HepG2 (cell line): ENCODE results near the gene M1AP. TPM values are rescaled to one million over a fixed set of nuclear protein-coding genes. Genes with fewer than 3 reads are reported as not detected.

Source experiments
- ATAD3A ChIP-seq: sonication (generic); formaldehyde crosslinking; IDR thresholded peaks from 2 replicates; pipeline ENCODE4 v1.4.0; 2020; ENCODE audit warnings: missing genetic modification reagents
- BORCS8-MEF2B ChIP-seq: sonication (generic); formaldehyde crosslinking; IDR thresholded peaks from 2 replicates; pipeline ENCODE4 v1.8.0; 2022; ENCODE audit warnings: mild to moderate bottlenecking, missing genetic modification reagents
- DMAP1 ChIP-seq: IDR thresholded peaks from 2 replicates; pipeline ENCODE4 v1.6.1; 2016
- FOXJ3 ChIP-seq: sonication (generic); formaldehyde crosslinking; IDR thresholded peaks from 2 replicates; pipeline ENCODE4 v1.4.0; 2020; ENCODE audit warnings: missing genetic modification reagents, mild to moderate bottlenecking, borderline replicate concordance
- GATAD1 ChIP-seq: IDR thresholded peaks from 2 replicates; pipeline ENCODE4 v1.6.1; 2016; ENCODE audit warnings: missing genetic modification reagents, missing compliant biosample characterization
- HNRNPLL ChIP-seq: fragments of 200-400 bp; formaldehyde crosslinking; IDR thresholded peaks from 2 replicates; pipeline ENCODE4 v1.6.1; 2017; ENCODE audit warnings: mild to moderate bottlenecking, low read depth, low read length; ENCODE audit not compliant: poor library complexity, severe bottlenecking
- HOXA7 ChIP-seq: sonication (generic); formaldehyde crosslinking; IDR thresholded peaks from 2 replicates; pipeline ENCODE4 v1.8.1; 2022; ENCODE audit warnings: mild to moderate bottlenecking, missing genetic modification reagents, moderate library complexity
- KDM5B ChIP-seq: sonication (generic); formaldehyde crosslinking; IDR thresholded peaks from 2 replicates; pipeline ENCODE4 v1.4.0; 2020; ENCODE audit warnings: missing genetic modification reagents, mild to moderate bottlenecking, borderline replicate concordance
- MEF2D ChIP-seq: sonication (generic); formaldehyde crosslinking; IDR thresholded peaks from 2 replicates; pipeline ENCODE4 v1.5.1; 2020; ENCODE audit warnings: mild to moderate bottlenecking, missing genetic modification reagents
- SETDB1 ChIP-seq: sonication (generic); formaldehyde crosslinking; IDR thresholded peaks from 2 replicates; pipeline ENCODE4 v1.5.1; 2020; ENCODE audit warnings: missing genetic modification reagents, mild to moderate bottlenecking, borderline replicate concordance
- SP1 ChIP-seq, 2 experiments: fragments of 450-650 bp in 1 of 2; sonication (generic) in 1 of 2; formaldehyde crosslinking in 1 of 2; IDR thresholded peaks; 2 replicates each; pipeline versions ENCODE4 v1.4.0 to v1.6.1; 2016 to 2020; ENCODE audit warnings: missing genetic modification reagents in 1 of 2
- TARDBP ChIP-seq: sonication (generic); formaldehyde crosslinking; IDR thresholded peaks from 2 replicates; pipeline ENCODE4 v1.8.0; 2022; ENCODE audit warnings: mild to moderate bottlenecking, missing genetic modification reagents
- ZKSCAN8 ChIP-seq: IDR thresholded peaks from 2 replicates; pipeline ENCODE4 v1.6.1; 2016; ENCODE audit warnings: borderline replicate concordance, missing genetic modification reagents, missing compliant biosample characterization
- ZNF251 ChIP-seq: sonication (generic); formaldehyde crosslinking; IDR thresholded peaks from 2 replicates; pipeline ENCODE4 v1.9.0; 2021; ENCODE audit warnings: mild to moderate bottlenecking, missing genetic modification reagents
- ZNF264 ChIP-seq: sonication (generic); formaldehyde crosslinking; IDR thresholded peaks from 2 replicates; pipeline ENCODE4 v1.4.0; 2020; ENCODE audit warnings: missing genetic modification reagents
- ZNF367 ChIP-seq: sonication (generic); formaldehyde crosslinking; IDR thresholded peaks from 2 replicates; pipeline ENCODE4 v1.4.0; 2020; ENCODE audit warnings: missing genetic modification reagents, borderline replicate concordance
- ZNF547 ChIP-seq: sonication (generic); formaldehyde crosslinking; IDR thresholded peaks from 2 replicates; pipeline ENCODE4 v1.5.1; 2020; ENCODE audit warnings: mild to moderate bottlenecking, missing genetic modification reagents
- ZNF598 ChIP-seq: sonication (generic); formaldehyde crosslinking; IDR thresholded peaks from 2 replicates; pipeline ENCODE4 v1.5.1; 2020; ENCODE audit warnings: mild to moderate bottlenecking, missing genetic modification reagents, borderline replicate concordance
- ZNF605 ChIP-seq: sonication (generic); formaldehyde crosslinking; IDR thresholded peaks from 2 replicates; pipeline ENCODE4 v1.8.0; 2022; ENCODE audit warnings: mild to moderate bottlenecking, missing genetic modification reagents
- ZNF724P ChIP-seq: sonication (generic); formaldehyde crosslinking; IDR thresholded peaks from 2 replicates; pipeline ENCODE4 v1.8.0; 2022; ENCODE audit warnings: missing genetic modification reagents, borderline replicate concordance
- ZNF772 ChIP-seq: sonication (generic); formaldehyde crosslinking; IDR thresholded peaks from 2 replicates; pipeline ENCODE4 v1.5.0; 2020; ENCODE audit warnings: mild to moderate bottlenecking, missing genetic modification reagents
- ZNF777 ChIP-seq: sonication (generic); formaldehyde crosslinking; IDR thresholded peaks from 2 replicates; pipeline ENCODE4 v1.4.0; 2020; ENCODE audit warnings: missing genetic modification reagents
- polyA plus RNA-seq, 8 experiments: library from polyadenylated mRNA; depleted of rRNA in 3 of 8; stranded (reverse) in 7 of 8; unstranded in 1 of 8; fragments of >200 nt; fragmentation: Illumina TruSeq in 4 of 8; extraction: Trizol in 4 of 8; gene quantifications; 2 replicates each; pipeline versions ENCODE4 v1.2.1 to v1.2.3, GENCODE V29; 2011 to 2016; ENCODE audit warnings: low read depth in 4 of 8, missing spikeins in 1 of 8, mixed read lengths in 1 of 8; ENCODE audit not compliant: insufficient read depth in 1 of 8
- total RNA-seq, 5 experiments: library from RNA; depleted of rRNA; stranded (reverse); fragments of >200 nt; fragmentation: Illumina TruSeq; extraction: Trizol; gene quantifications; 2 replicates each; pipeline ENCODE4 v1.2.3, GENCODE V29; 2016; ENCODE audit warnings: low read depth in 1 of 5
- TF ChIP-seq, protein P1 (sequence below): sonication (generic); formaldehyde crosslinking; IDR thresholded peaks from 2 replicates; pipeline ENCODE4 v1.9.0; 2022; ENCODE audit warnings: missing genetic modification reagents, mild to moderate bottlenecking, borderline replicate concordance
- TF ChIP-seq, protein P2 (sequence below): sonication (generic); formaldehyde crosslinking; IDR thresholded peaks from 2 replicates; pipeline ENCODE4 v1.5.0; 2020; ENCODE audit warnings: missing genetic modification reagents

The M1AP gene
- total and polyA plus RNA-seq, 2 of the 13 experiments (the other 11 are each of a cell fraction or from before 2014, with no cell fraction given), result not detected

DNA sequence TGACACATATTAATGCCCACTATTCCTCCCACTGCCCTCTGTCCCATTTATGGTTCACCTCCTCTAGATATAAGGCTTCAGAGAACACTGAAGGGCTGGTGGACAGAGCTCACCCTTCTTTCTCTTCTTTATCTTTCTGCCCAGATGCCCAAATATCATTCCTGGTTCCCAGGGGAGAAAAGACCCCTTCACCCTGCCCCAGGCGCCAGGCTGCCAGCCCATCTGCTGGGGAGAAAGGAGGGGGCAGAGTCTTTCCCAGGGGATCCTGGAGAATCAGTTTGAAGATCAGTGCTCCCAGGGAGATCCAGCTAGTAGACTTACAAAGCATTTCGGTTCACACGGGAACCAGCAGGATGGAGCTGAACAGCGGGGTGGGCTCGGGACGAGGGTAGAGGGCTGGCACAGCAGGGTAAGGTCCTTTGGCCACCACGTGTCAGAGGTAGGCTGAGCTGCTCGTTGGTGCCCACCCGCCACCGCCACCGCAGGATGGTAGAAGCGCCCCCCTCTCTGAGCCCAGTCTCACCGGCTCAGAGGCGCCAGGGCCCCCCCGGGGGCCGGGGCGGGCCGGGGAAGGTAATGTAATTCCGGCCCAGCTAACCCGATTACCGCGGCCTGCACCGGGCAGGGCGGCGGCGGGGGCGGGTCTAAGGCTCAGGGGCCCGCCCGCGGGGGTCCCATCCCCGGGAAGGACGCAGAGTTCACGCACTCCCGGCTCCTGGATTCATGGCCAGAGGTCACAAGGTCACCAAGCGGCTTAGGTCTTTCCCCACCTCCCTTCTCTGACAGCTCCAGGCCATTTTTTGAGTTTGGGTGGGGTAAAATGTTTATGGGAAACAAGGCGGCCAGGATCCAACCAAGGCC, 135.2 kb downstream of the M1AP start (continued):
- TF ChIP-seq ZNF251 (CRISPR knock-in tag) (no peak), MEF2D (CRISPR knock-in tag) (no peak), KDM5B (no peak), BORCS8-MEF2B (CRISPR knock-in tag) (no peak), ATAD3A (CRISPR knock-in tag) (no peak), DMAP1 (CRISPR knock-in tag) (no peak), GATAD1 (CRISPR knock-in tag) (no peak), ZNF547 (CRISPR knock-in tag) (no peak), ZNF367 (CRISPR knock-in tag) (no peak), ZNF777 (CRISPR knock-in tag) (no peak), ZNF598 (no peak), HOXA7 (no peak), ZNF724P (no peak), HNRNPLL (peak; percentile 37), ZNF772 (CRISPR knock-in tag) (no peak), SP1 (IDR thresholded peaks at IDR 0.05) (no peak), SP1 (CRISPR knock-in tag; IDR thresholded peaks at IDR 0.05) (peak; percentile 10; the same call in 1 of the 2 replicates), FOXJ3 (CRISPR knock-in tag) (no peak), ZNF264 (CRISPR knock-in tag) (no peak), SETDB1 (CRISPR knock-in tag) (no peak), ZNF605 (CRISPR knock-in tag) (no peak), TARDBP (CRISPR knock-in tag) (peak; percentile 72), ZKSCAN8 (CRISPR knock-in tag) (no peak)
- TF ChIP-seq, protein P1, sequence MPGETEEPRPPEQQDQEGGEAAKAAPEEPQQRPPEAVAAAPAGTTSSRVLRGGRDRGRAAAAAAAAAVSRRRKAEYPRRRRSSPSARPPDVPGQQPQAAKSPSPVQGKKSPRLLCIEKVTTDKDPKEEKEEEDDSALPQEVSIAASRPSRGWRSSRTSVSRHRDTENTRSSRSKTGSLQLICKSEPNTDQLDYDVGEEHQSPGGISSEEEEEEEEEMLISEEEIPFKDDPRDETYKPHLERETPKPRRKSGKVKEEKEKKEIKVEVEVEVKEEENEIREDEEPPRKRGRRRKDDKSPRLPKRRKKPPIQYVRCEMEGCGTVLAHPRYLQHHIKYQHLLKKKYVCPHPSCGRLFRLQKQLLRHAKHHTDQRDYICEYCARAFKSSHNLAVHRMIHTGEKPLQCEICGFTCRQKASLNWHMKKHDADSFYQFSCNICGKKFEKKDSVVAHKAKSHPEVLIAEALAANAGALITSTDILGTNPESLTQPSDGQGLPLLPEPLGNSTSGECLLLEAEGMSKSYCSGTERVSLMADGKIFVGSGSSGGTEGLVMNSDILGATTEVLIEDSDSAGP (CRISPR knock-in tag), result peak; percentile 34; the same call in 1 of the 2 replicates
- TF ChIP-seq, protein P2, sequence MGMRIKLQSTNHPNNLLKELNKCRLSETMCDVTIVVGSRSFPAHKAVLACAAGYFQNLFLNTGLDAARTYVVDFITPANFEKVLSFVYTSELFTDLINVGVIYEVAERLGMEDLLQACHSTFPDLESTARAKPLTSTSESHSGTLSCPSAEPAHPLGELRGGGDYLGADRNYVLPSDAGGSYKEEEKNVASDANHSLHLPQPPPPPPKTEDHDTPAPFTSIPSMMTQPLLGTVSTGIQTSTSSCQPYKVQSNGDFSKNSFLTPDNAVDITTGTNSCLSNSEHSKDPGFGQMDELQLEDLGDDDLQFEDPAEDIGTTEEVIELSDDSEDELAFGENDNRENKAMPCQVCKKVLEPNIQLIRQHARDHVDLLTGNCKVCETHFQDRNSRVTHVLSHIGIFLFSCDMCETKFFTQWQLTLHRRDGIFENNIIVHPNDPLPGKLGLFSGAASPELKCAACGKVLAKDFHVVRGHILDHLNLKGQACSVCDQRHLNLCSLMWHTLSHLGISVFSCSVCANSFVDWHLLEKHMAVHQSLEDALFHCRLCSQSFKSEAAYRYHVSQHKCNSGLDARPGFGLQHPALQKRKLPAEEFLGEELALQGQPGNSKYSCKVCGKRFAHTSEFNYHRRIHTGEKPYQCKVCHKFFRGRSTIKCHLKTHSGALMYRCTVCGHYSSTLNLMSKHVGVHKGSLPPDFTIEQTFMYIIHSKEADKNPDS, result no peak
